SKM-1 (cell line): ENCODE data around the gene EXOSC10.
"Not testable (repeated sequence)": the region's sequence is repeated elsewhere in the genome, so short reads cannot be mapped to it uniquely, and the experiment has no call there.

Source experiments
- DNase-seq: peaks from one replicate; lab custom pipeline; 2025; ENCODE audit not compliant: unreplicated experiment; lab: John Stamatoyannopoulos, UW

Gene EXOSC10

GRCh38 chr1:11061652-11062365 is 37.9 kb downstream of the EXOSC10 start:
- no peak for DNase-seq

- DNase-seq, result peak; percentile 76
Observed at GRCh38 chr1:11059968-11060830, 39.5 kb downstream of the EXOSC10 start, which contains the start of gene SRM. SRM (minus strand) TSS chr1:11060018; CDS start chr1:11059943, 75 bp downstream.

- no peak for DNase-seq
Observed at GRCh38 chr1:11059155-11059967, 40.3 kb downstream of the EXOSC10 start.

- no peak for DNase-seq
Observed at GRCh38 chr1:11058595-11059154, 41.0 kb downstream of the EXOSC10 start.

GRCh38 chr1:11058026-11058425 is 41.6 kb downstream of the EXOSC10 start:
- DNase-seq, result no peak

- no peak for DNase-seq
Observed at GRCh38 chr1:11057477-11057876, 42.2 kb downstream of the EXOSC10 start.

- DNase-seq, result no peak
Observed at GRCh38 chr1:11056504-11056903, 43.2 kb downstream of the EXOSC10 start.

GRCh38 chr1:11055676-11056075 is 44.0 kb downstream of the EXOSC10 start:
- DNase-seq, result no peak

- no peak for DNase-seq
Observed at GRCh38 chr1:11054666-11055065, 45.0 kb downstream of the EXOSC10 start.

GRCh38 chr1:11054181-11054580 is 45.5 kb downstream of the EXOSC10 start:
- no peak for DNase-seq

- DNase-seq, result no peak
Observed at GRCh38 chr1:11053758-11054137, 45.9 kb downstream of the EXOSC10 start.

GRCh38 chr1:11052839-11053757 is 46.6 kb downstream of the EXOSC10 start:
- no peak for DNase-seq

GRCh38 chr1:11051781-11052511 is 47.7 kb downstream of the EXOSC10 start:
- peak; percentile 66 for DNase-seq

GRCh38 chr1:11051121-11051520 is 48.5 kb downstream of the EXOSC10 start:
- DNase-seq, result not testable (repeated sequence)

GRCh38 chr1:11046625-11047365 is 52.9 kb downstream of the EXOSC10 start, which contains the start of gene MASP2:
MASP2 (minus strand) TSS chr1:11047239; CDS start chr1:11047207, 32 bp downstream.
- no peak for DNase-seq

- no peak for DNase-seq
Observed at GRCh38 chr1:11046270-11046566, 53.5 kb downstream of the EXOSC10 start.

- DNase-seq, result no peak
Observed at GRCh38 chr1:11045428-11046269, 54.0 kb downstream of the EXOSC10 start.
